Activated effector memory CD4-positive, alpha-beta T cell treated with anti-CD3 and anti-CD28 coated beads, Interleukin-2, amount 50 U/mL, for 16 hours (primary cell): Measurements from ENCODE around the gene PHACTR4.
"Not testable (repeated sequence)": the region's sequence is repeated elsewhere in the genome, so short reads cannot be mapped to it uniquely, and the experiment has no call there.

ENCODE experiments used
- DNase-seq: peaks from one replicate; pipeline ENCODE4 v3.0.0-alpha.2; 2020

Gene PHACTR4

DNA sequence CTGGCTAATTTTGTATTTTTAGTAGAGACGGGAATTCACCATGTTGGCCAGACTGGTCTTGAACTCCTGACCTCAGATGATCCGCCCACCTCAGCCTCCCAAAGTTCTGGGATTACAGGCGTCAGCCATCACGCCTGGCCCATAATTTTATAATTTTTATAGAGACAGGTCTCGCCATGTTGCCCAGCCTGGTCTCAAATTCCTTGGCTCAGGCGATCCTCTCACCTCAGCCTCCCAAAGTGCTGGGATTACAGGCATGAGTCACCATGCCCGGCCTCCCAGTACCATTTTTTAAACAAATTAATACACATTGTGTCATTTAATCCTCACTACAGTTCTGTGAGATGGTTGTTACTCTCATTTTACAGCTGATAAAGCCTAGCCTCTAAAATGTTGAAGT is 3.9 kb downstream of the PHACTR4 start:
- DNase-seq: not testable (repeated sequence)

DNA sequence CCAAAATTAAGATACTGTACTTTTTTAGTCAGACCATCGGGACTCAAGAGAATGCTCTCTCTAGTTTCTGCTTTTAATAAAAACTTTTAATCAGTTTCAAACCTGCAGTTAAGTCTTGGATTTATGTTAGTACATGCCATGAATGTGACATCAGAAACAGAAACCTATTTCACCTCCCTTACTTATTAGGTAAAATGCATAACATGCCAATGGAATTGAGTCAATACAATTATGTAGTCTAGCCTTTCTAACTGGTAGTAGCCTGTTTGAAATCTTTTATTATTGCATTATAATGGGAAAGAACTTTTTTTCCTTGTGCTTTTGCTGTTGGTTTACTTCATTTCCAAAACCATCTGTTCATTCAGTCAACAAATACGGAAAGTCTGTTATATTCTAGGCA is 4.8 kb downstream of the PHACTR4 start:
- DNase-seq: no peak

GRCh38 chr1:28375598-28375997 is 6.1 kb downstream of the PHACTR4 start:
- DNase-seq: not testable (repeated sequence)

GRCh38 chr1:28376195-28376594 is 6.7 kb downstream of the PHACTR4 start:
- not testable (repeated sequence) for DNase-seq

DNA sequence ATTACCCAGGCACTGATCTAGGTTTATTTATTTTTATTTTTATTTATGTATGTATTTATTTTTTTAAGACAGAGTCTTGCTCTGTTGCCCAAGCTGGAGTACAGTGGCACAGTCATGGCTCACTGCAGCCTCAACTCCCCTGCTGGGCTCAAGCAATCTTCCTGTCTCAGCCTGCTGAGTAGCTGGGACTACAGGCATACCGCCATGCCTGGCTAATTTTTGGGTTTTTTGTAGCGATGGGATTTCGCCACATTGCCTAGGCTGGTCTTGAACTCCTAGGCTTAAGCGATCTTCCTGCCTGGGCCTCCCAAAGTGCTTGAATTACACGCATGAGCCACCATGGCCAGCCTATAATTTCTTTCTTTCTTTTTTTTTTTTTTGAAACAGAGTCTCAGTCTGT is 9.4 kb downstream of the PHACTR4 start:
- no peak for DNase-seq

DNA sequence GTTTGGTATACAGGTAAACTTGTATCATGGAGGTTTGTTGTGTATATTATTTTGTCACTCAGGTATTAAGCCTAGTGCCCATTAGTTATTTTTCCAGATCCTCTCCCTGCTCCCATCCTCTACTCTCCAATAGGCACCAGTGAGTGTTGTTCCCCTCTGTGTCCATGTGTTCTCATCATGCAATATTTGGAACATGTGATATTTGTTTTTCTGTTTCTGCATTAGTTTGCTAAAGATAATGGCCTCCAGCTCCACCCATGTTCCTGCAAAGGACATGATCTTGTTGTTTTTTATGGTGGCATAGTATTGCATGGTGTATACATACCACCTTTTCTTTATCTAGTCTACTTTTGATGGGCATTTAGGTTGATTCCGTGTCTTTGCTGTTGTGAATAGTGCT is 10.9 kb downstream of the PHACTR4 start:
- no peak for DNase-seq

DNA sequence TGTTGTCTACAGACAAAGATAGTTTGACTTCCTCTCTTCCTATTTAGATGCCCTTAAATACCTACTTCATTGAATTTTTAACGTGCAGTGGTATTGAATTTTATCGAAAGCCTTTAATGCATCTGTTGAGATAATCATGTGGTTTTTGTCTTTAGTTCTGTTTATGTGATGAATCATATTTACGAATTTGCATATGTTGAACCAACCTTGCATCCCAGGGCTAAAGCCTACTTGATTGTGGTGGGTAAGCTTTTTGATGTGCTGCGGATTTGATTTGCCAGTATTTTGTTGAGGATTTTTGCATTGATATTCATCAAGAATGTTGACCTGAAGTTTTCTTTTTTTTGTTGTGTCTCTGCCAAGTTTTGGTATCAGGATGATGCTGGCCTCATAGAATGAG is 14.2 kb downstream of the PHACTR4 start:
- not testable (repeated sequence) for DNase-seq

DNA sequence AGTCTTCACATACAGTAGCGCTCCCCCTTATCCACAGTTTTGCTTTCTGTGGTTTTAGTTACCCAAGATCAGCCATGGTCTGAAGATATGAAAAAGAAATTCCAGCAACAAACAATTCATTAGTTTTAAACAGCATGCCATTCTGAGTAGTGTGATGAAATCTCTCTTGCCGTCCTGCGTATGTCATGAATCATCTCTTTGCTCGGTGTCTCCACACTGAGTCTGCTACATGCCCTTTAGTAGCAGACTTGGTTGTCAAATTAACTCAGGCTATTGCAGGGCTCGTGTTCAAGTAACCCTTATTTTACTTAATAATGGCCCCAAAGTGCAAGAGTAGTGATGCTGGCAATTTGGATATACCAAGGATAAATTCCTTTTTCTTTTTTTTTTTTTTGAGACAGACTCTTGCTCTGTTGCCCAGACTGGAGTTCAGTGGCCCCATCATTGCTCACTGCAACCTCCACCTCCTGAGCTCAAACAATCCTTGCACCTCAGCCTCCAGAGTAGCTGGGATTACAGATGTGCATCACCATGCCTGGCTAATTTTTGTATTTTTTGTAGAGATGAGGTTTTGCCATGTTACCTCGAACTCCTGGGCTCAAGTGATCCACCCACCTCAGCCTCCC is 22.6 kb downstream of the PHACTR4 start:
- no peak for DNase-seq

- DNase-seq: no peak
Measured at GRCh38 chr1:28394136-28394535, 24.6 kb downstream of the PHACTR4 start.

GRCh38 chr1:28395181-28395580 is 25.6 kb downstream of the PHACTR4 start:
- DNase-seq: no peak

DNA sequence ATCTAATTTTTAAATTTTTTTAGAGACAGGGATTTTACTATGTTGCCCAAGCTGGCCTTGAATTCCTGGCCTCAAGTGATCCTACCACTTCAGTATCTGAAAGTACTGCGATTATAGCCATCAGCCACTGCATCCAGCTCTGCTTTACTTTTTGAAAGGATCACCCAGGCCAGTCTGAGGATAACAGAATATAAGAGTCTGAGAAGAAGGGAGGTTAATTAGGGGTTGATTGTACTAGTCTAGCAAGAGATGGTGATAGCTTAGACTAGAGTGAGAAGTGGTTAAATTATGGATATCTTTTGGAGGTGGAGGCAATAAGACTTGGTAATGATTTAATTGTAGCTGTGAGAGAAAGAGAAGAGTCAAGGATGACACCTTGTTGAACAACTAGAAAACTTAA is 32.2 kb downstream of the PHACTR4 start:
- no peak for DNase-seq

GRCh38 chr1:28409090-28409489 is 39.5 kb downstream of the PHACTR4 start:
- no peak for DNase-seq

- no peak for DNase-seq
Measured at GRCh38 chr1:28411656-28412055, 42.1 kb downstream of the PHACTR4 start.

DNA sequence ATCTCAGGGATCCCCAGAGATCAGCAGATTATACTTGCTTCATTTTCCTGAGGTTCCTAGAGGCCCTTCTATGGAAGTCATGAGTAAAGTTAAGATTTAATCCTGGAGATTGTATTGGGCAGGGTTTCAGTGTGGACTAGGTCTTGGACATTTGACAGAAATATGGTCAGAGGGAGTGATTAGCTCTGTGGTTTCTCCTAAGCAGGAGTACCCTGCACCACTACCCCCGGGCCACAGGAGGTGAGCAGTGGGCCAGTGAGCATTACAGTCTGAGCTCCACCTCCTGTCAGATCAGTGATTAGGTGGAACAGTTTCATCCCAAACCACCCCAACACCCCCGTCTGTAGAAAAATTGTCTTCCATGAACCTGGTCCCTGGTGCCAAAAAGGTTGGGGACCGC is 43.2 kb downstream of the PHACTR4 start:
- DNase-seq: no peak

DNA sequence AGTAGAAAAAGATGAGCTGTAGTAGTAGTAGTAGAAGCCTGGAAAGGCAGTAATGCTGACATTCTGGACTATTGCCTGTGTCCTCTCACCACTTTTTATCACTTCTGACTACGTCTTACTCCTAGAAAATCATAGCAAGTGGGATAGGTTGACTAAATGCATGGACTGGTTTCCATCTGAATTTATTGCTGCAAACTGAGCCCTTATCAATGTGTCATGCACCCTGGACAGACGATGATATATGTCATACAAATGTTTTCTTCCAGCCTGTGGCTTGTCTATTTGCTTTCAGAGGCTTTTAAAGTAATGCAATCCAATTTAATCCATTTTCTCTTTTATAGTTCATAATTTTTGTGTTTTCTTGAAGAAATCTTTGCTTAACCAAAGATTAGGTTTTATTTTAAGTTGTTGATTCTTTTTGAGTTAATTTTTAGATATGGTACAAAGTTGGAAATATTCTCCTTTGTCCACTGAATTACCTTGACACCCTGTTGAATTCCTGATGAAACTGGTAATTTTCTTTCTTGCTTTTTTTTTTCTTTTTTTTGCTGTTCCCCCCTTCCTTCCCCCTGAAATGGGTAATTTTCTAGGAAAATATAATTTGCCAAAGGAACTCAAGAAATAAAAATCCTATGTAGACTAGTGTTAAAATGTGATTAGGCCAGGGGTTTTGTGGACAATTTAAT is 47.1 kb downstream of the PHACTR4 start:
- no peak for DNase-seq

GRCh38 chr1:28417441-28417922 is 47.9 kb downstream of the PHACTR4 start:
- no peak for DNase-seq

DNA sequence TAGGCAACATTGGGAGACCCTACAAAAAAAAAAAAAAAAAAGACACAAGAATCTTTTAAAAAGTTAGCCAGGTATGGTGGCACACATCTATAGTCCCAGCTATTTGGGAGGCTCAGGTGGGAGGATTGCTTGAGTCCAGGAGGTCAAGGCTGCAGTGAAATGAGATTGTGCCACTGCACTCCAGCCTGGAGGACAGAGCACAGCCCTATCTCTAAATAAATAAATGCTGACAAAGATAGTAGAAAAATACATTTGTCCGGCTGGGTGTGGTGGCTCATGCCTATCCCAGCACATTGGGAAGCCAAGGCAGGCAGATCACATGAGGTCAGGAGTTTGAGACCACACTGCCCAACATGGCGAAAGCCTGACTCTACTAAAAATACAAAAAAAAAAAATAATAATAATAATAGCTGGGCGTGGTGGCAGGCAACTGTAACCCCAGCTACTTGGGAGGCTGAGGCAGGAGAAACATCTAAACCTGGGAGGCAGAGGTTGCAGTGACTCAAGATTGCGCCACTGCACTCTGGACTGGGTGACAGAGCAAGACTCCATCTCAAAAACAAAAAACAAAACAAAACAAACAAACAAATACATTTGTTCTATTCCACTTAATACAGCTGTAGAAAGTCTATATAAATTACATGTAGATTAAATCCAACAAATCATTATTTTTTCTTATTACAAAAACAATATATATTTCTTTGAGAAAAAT is 48.5 kb downstream of the PHACTR4 start:
- no peak for DNase-seq

DNA sequence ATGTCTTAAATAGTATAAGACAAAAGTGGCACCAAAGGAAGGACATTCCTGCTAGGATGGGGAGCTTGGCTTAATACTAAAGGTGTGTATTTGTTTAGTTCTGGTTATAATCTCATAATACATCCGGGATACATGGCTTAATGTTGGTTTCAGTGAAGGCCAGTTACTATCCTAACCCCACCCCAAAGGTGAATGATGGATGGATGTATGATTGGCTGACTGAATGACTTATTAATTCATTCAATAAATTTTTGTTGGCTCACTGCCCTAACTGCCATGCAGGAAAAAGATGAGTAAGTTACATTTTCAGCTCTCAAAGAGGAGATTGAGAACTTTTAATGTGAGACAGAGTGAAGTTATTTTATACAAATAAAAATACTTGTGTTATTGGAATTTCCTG is 52.2 kb downstream of the PHACTR4 start:
- DNase-seq: no peak

GRCh38 chr1:28426831-28427230 is 57.3 kb downstream of the PHACTR4 start:
- no peak for DNase-seq

- no peak for DNase-seq
Measured at GRCh38 chr1:28428012-28428411, 58.5 kb downstream of the PHACTR4 start.

- DNase-seq: no peak
Measured at GRCh38 chr1:28428990-28429520, 59.5 kb downstream of the PHACTR4 start.

DNA sequence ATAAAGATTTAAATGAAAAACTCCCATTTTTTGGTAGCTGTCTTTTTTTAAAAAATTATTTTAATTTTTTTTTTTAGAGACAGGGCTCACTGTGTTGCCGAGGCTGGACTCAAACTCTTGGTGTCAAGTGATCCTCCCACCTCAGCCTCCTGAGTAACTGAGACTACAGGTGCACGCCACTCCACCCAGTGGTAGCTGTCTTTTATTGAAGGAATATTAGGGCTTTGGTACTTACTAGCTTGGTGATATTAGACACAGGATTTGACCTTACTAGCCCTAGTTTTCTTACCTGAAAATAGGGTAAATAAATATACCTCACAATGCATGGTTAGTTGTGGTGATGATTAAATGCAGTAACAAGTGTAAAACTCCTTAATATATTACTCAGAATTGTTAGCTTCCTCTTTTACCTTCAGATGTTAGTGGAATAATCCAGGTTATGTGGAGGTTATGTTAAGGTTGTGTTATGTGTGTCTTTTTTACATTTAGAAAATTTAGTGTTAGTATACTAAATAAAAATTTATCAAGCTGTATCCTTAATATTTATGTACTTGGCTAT is 66.8 kb downstream of the PHACTR4 start:
- no peak for DNase-seq

DNA sequence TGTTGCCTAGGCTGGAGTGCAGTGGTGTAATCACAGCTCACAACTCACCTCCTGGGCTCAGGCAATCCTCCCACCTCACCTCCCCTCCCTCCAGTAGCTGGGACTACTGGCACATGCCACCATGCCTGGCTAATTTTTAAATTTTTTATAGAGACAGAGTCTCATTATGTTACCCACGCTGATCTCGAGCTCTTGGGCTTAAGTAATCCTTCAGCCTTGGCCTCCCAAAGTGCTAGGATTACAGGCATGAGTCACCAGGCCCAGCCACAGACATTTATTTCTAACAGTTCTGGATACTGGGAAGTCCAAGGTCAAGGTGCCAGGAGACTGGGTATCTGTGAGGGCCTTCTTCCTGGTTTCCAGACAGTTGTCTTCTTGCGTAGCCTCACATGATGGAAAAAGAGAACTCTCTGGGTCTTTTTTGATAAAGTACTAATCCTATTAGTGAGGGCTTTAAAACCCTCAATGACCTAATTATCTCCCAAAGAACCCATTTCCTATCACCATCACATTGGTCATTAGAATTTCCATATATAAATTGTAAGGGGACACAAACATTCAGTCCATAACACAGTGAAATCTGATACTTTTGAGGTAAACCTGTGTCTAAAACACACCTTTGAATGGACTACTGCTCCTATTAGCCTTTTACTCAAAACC is 67.9 kb downstream of the PHACTR4 start:
- no peak for DNase-seq
